AG04449 (cell line): ENCODE results near the gene SRRM5.

Source experiments
- CTCF ChIA-PET: fragments of 350-600 bp; formaldehyde crosslinking; extraction: SDS; loops from one replicate; lab custom pipeline; 2021; ENCODE audit warnings: antibody characterized with exemption; lab: Yijun Ruan, JAX
- POLR2A ChIA-PET: fragments of 400-600, 350-600 bp; formaldehyde crosslinking; extraction: SDS; loops from one replicate; lab custom pipeline; 2020; ENCODE audit warnings: antibody characterized with exemption, inconsistent platforms; lab: Yijun Ruan, JAX
- DNase-seq: peaks from one replicate; pipeline ENCODE4 v3.0.0-alpha.2; 2010; ENCODE audit warnings: low read depth, low spot score
- H3K4me3 ChIP-seq: 2 replicates; pipeline ENCODE4 v1.5.1; 2011; ENCODE audit warnings: low read depth, mild to moderate bottlenecking, control low read depth, low read length
- TF ChIP-seq, protein P1 (sequence below): IDR thresholded peaks from one replicate; pipeline ENCODE4 v1.5.1; 2011; ENCODE audit warnings: mild to moderate bottlenecking, moderate library complexity, low read length, control low read depth, inconsistent platforms; ENCODE audit not compliant: insufficient read depth; ENCODE audit errors: missing control alignments

SRRM5 gene

DNA sequence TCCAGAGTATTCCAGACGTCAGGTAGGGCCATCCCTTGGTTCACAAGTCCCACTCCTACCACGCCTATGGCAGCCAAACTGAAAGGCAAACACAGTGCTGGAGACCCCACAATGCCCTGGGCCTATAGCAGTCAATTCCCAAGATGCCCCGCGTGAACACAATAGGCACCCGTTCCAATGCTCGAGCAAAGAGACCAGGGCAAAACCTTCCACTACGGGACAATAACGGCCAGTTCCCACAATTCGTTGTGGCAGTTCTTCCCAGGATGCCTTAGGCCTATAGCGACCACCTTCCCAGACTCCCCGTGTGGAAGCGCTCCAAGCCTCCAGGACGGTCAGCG lies 7.0 kb downstream of the SRRM5 start:
- POLR2A ChIA-PET: interaction anchor here (0.7 kb wide), 1 partner anchor 50 kb away, joined by 3 read pairs; no protein-coding TSS in a partner anchor
- peak overlapping the region; percentile 81 for H3K4me3 ChIP-seq
- DNase-seq: no peak
- CTCF ChIA-PET: interaction anchor here (0.9 to 1.2 kb wide), 2 partner anchors 63 to 191 kb away, joined by 3 to 4 read pairs; no protein-coding TSS in a partner anchor
- TF ChIP-seq, protein P1, sequence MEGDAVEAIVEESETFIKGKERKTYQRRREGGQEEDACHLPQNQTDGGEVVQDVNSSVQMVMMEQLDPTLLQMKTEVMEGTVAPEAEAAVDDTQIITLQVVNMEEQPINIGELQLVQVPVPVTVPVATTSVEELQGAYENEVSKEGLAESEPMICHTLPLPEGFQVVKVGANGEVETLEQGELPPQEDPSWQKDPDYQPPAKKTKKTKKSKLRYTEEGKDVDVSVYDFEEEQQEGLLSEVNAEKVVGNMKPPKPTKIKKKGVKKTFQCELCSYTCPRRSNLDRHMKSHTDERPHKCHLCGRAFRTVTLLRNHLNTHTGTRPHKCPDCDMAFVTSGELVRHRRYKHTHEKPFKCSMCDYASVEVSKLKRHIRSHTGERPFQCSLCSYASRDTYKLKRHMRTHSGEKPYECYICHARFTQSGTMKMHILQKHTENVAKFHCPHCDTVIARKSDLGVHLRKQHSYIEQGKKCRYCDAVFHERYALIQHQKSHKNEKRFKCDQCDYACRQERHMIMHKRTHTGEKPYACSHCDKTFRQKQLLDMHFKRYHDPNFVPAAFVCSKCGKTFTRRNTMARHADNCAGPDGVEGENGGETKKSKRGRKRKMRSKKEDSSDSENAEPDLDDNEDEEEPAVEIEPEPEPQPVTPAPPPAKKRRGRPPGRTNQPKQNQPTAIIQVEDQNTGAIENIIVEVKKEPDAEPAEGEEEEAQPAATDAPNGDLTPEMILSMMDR: no peak

DNA sequence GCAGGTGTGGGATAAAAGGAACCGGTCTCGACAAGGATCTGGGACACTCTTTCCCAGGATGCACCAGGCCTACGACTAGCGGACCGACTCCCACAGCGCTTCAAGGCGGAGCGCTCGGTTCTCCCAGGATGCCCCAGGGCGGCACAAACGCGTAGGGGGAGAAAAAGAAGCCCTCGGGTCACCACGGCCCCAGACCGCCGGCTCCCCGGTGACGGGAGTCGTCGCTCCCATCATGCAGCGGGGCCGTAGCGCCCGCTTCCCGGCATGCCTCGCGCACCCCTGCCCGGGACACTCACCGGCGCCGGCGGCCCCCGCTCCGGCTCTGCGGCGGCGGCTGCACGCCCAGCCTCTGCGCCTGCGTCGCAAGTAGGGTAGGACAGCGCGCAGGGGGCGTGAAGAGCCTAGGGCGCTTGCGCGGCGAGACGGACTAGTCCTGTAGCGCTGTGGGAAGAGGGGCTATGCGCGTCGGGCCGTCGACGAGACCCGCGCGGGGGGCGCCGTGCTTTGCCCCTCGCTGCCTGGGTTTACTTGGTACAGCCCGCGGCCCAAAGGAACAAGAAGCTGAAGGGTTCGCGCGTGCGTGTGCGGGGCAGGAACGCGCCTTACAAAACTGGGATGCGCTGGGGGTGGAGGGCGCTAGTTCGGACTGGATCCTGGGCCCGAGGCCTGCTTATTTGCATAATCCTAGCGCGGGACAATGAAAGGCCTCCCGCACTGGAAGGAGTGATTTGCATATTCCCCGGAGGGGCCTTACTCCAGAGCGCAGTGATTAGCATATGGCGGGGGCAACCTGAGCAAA lies 7.6 kb downstream of the SRRM5 start, which contains the start of gene ZNF428:
ZNF428 (minus strand) TSS at position 368 of the 799 bp plus-strand sequence. CDS start 5,325 bp downstream, outside the sequence.
- ChIA-PET POLR2A (no interaction called here), CTCF (no interaction called here)
- TF ChIP-seq, protein P1: no peak
- peak within 1 kb of the TSS; percentile 81 for H3K4me3 ChIP-seq
- DNase-seq: no peak

DNA sequence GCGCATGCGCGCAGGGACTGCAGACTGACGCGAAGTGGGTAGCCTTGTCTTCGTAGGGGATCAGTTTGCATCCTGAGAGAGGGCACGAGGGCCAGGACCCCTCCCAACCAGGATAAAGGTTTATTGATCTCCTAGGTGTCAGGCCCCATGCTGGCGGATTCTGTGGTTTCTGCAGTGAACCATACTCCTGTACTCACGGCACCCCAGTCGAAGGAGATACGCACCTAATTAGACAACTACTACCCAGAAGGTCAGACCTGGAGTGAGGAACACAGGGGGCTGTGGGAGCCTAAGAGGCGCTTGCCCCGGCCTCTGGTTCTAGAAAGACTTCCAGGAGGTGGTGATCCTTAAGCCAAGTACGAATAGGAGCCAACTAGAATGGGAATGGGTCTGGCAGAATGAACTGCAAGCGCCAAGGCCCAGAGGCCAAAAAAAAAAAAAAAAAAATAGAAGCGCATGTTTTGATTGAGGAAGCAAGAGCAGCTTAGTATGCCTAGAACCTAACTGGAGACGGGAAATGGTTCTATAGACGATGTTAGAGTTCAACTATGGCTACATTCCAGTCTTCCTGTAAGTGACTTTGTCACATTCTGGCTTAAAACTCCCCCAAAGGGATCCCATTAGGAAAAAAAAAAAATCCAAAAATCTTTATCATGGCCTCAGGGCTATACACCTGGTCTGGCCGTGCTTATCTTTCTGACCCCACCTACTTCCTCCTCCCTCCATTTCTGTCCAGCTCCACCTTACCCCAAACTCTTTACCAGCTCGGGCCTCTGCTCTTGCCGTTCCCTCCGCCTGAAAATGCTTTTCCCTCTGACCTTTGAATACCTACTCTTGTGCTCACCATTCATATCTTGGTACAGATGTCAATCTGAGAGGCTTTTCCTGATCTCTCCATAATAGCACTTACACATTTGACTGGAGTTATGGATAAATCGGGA lies 8.4 kb downstream of the SRRM5 start:
- no peak for DNase-seq
- ChIA-PET POLR2A (no interaction called here), CTCF (no interaction called here)
- TF ChIP-seq, protein P1: no peak
- peak overlapping the region; percentile 81 for H3K4me3 ChIP-seq

DNA sequence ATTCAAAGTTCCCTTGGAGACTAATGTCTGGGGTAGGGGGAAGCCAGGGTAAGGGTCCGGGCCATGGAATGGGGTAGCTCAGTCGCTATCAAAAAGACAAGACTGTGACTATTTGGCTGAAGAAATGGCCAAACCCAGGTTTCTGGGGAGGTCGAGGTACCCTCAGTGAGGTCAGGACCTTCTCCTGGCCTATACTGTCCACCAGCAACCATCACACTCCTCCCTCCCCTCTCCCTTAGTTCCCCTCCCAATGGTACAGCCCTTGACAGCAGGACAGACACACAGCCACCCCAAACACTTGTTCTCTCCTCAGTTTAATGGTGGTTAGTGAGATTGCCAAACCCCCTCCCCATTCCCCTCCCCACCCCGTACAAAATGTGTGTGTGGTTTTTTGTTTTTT lies 10.2 kb downstream of the SRRM5 start:
- POLR2A ChIA-PET: no interaction called here
- CTCF ChIA-PET: interaction anchor here (0.6 kb wide), 1 partner anchor 87 kb away, joined by 3 read pairs; no protein-coding TSS in a partner anchor
- H3K4me3 ChIP-seq: no peak overlapping the region
- DNase-seq: no peak
- TF ChIP-seq, protein P1: no peak

DNA sequence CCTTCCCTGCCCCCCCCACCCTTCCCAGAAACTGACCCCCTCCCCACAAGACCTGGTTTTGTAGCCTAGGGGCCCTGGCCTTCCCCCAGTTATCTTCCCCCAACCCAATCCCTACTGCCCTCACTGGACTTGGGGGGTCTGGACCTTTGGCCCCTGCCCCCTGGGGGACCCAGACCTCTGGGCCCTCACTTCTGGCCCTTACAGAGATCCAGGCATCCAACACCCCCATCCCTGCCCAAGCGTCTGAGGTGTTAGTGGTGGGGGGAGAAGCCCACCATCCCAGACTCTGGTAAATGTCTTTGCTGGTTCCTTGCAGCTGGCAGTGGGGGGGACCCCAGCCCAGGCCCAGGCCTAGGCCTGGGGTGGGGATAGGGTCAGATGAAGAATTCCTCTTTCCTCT lies 11.1 kb downstream of the SRRM5 start:
- ChIA-PET CTCF (no interaction called here), POLR2A (no interaction called here)
- H3K4me3 ChIP-seq: no peak overlapping the region
- DNase-seq: no peak
- TF ChIP-seq, protein P1: no peak
